Astrocyte of the cerebellum (primary cell): Measurements from ENCODE around the gene PANK1.
"Not testable (repeated sequence)": the region's sequence is repeated elsewhere in the genome, so short reads cannot be mapped to it uniquely, and the experiment has no call there.

ENCODE experiments used
- DNase-seq: peaks from one replicate; pipeline ENCODE4 v3.0.0-alpha.2; 2011; ENCODE audit warnings: low read depth
- H3K4me3 ChIP-seq: 2 replicates; pipeline ENCODE4 v1.5.1; 2011; ENCODE audit warnings: mild to moderate bottlenecking, low read depth, low read length, moderate library complexity
- in situ Hi-C: cut with HindIII; loops from 2 replicates; pipeline ENCODE4 v1.10.0; 2017; ENCODE audit warnings: low sequenced_read_pairs
- TF ChIP-seq, protein P1 (sequence below): IDR thresholded peaks from 2 replicates; pipeline ENCODE4 v1.5.1; 2012; ENCODE audit warnings: low read length, low read depth, moderate library complexity, mild to moderate bottlenecking; ENCODE audit errors: missing control alignments

PANK1 gene

GRCh38 chr10:89552213-89552612 is 92.8 kb downstream of the PANK1 start:
- TF ChIP-seq, protein P1, sequence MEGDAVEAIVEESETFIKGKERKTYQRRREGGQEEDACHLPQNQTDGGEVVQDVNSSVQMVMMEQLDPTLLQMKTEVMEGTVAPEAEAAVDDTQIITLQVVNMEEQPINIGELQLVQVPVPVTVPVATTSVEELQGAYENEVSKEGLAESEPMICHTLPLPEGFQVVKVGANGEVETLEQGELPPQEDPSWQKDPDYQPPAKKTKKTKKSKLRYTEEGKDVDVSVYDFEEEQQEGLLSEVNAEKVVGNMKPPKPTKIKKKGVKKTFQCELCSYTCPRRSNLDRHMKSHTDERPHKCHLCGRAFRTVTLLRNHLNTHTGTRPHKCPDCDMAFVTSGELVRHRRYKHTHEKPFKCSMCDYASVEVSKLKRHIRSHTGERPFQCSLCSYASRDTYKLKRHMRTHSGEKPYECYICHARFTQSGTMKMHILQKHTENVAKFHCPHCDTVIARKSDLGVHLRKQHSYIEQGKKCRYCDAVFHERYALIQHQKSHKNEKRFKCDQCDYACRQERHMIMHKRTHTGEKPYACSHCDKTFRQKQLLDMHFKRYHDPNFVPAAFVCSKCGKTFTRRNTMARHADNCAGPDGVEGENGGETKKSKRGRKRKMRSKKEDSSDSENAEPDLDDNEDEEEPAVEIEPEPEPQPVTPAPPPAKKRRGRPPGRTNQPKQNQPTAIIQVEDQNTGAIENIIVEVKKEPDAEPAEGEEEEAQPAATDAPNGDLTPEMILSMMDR, result no peak
- H3K4me3 ChIP-seq, result no peak overlapping the region
- DNase-seq, result no peak
- in situ Hi-C loops, result loop anchor here (5.0 kb wide), 1 partner anchor 90 kb away; no protein-coding TSS in a partner anchor

DNA sequence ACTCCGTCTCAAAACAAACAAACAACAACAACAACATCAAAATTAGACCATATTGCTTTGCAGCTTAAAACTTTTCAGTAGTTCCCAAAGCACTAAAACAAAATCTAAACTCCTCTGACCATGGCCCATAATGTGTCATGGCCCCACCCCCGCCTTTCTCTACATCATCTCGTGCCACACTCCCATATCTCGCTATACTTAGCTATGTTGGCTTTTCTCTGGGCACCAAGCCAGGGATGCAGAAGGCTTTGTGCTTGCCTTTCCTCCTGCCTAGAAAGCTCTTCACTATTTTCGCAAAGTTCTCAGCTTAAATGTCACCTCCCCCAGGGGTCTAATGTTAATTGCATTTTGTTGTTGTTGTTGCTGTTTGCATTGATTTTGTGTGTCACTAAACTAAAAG is 94.5 kb downstream of the PANK1 start:
- TF ChIP-seq, protein P1, result no peak
- in situ Hi-C loops, result loop anchor here (5.0 kb wide), 1 partner anchor 88 kb away; no protein-coding TSS in a partner anchor
- H3K4me3 ChIP-seq, result no peak overlapping the region
- DNase-seq, result no peak

- in situ Hi-C loops, result no loop called here
- TF ChIP-seq, protein P1, result no peak
- no peak overlapping the region for H3K4me3 ChIP-seq
- no peak for DNase-seq
These were observed 95.5 kb downstream of the PANK1 start for GRCh38 chr10:89549510-89549909.

DNA sequence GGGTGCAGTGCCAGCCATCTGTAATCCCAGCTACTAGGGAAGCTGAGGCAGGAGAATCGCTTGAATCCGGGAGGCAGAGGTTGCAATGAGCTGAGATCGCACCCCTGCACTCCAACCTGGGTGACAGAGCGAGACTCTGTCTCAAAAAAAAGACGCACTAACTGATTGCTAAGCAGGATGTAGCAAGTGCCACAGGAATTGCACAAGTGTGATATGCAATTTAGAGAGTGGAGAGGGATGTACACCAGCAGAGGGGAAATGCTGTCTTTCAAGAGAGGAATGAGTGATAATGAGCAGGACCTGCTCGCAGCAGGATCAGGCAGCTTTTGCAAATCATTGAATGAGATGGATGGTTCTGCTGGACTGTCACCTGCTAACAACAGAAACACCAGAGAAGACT is 96.4 kb downstream of the PANK1 start:
- H3K4me3 ChIP-seq, result no peak overlapping the region
- TF ChIP-seq, protein P1, result no peak
- no peak for DNase-seq
- in situ Hi-C loops, result no loop called here

DNA sequence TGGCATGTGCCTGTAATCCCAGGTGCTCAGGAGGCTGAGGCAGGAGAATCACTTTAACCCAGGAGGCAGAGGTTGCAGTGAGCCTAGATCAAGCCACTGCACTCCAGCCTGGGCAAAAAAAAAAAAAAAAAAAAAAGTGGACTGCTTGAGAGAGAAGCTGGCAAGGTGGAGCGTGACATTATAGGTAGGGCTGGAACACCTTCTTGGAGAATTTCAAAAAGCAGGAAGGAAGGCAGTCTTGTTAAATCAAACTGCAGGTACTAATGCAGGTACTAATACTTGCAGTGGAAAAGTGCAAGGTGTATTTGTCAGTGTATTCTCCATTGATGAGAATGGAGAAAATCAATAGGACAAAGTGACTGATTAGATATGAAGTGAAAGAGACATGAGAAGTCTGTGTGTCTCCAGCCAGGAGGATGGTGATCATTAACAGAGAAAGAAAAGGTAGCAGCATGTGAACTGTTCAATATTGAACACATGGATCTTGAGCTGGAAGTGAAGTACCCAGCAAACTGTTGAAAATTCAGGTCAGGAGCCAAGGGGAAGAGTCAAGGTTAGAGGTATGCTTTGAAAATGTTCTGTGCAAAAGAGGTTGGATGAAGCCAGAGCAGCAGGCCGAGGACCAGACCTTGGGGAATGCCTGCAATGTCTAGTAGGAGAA is 97.1 kb downstream of the PANK1 start:
- H3K4me3 ChIP-seq, result no peak overlapping the region
- in situ Hi-C loops, result no loop called here
- TF ChIP-seq, protein P1, result no peak
- no peak for DNase-seq

- DNase-seq, H3K4me3 ChIP-seq, in situ Hi-C loops: not testable (repeated sequence)
These were observed 98.4 kb downstream of the PANK1 start for GRCh38 chr10:89546651-89547050.

GRCh38 chr10:89543841-89544240 is 101.2 kb downstream of the PANK1 start:
- in situ Hi-C loops, result no loop called here
- TF ChIP-seq, protein P1, result no peak
- no peak overlapping the region for H3K4me3 ChIP-seq
- DNase-seq, result no peak
